Endothelial cell of umbilical vein (primary cell): ENCODE results near the gene SPACA7.

ENCODE experiments used
- CTCF ChIP-seq, 2 donors: IDR thresholded peaks; 1 replicate in 1 of 2; 2 replicates in 1 of 2; pipeline ENCODE4 v1.5.1; 2011; ENCODE audit warnings: low read length in 2 of 2, mild to moderate bottlenecking in 2 of 2, moderate library complexity in 2 of 2, control low read depth in 1 of 2, inconsistent platforms in 1 of 2, low read depth in 1 of 2; ENCODE audit not compliant: insufficient read depth in 1 of 2; ENCODE audit errors: extremely low read depth in 1 of 2
- EZH2 ChIP-seq: IDR thresholded peaks from 2 replicates; pipeline ENCODE4 v1.6.1; 2012; ENCODE audit warnings: borderline replicate concordance, low read depth, mild to moderate bottlenecking, moderate library complexity, low read length, inconsistent platforms; ENCODE audit not compliant: severe bottlenecking
- GATA2 ChIP-seq: IDR thresholded peaks from 2 replicates; pipeline ENCODE4 v1.7.0; 2011; ENCODE audit warnings: low read depth, mild to moderate bottlenecking, moderate library complexity, mixed read lengths, low read length; ENCODE audit not compliant: insufficient read length, insufficient read depth
- MAX ChIP-seq: IDR thresholded peaks from 2 replicates; pipeline ENCODE4 v1.6.1; 2011; ENCODE audit not compliant: insufficient read depth, insufficient read length
- MYC ChIP-seq: IDR thresholded peaks from one replicate; pipeline ENCODE4 v1.6.1; 2011; ENCODE audit warnings: mild to moderate bottlenecking, low read depth, low read length
- POLR2A ChIP-seq: IDR thresholded peaks from 2 replicates; pipeline ENCODE4 v1.6.1; 2012; ENCODE audit warnings: low read depth, mild to moderate bottlenecking, control low read depth, low read length
- POLR2AphosphoS5 ChIP-seq: IDR thresholded peaks from 2 replicates; pipeline ENCODE4 v1.6.1; 2012; ENCODE audit warnings: low read depth, mild to moderate bottlenecking, control low read depth, low read length, moderate library complexity; ENCODE audit not compliant: insufficient read depth

GRCh38 chr13:112397108-112397507 is 21.0 kb downstream of the SPACA7 start:
- TF ChIP-seq CTCF (IDR thresholded peaks at IDR 0.05; ENCODE audit: extremely low read depth in 1 of 2, insufficient read depth in 1 of 2, low read depth in 1 of 2, low read length in 2 of 2) (no peak), POLR2A (no peak), MAX (no peak), EZH2 (no peak), POLR2AphosphoS5 (no peak), MYC (no peak), GATA2 (no peak)
